Measurements from ENCODE around the gene CDX1. TPM values are rescaled to one million over a fixed set of nuclear protein-coding genes. Genes with fewer than 3 reads are reported as not detected.

CDX1 gene
- total and polyA plus RNA-seq, 2 of the 8 experiments (the other 6 are each of a cell fraction or from before 2014, with no cell fraction given): not detected

GRCh38 chr5:150144246-150144801, 22.3 kb upstream of the CDX1 start:
- Histone ChIP-seq H4K91ac (replicated peaks; ENCODE audit: insufficient read length, low read length) (peak overlapping the region; percentile 61), H3K27me3 (replicated peaks in 1 of 4; ENCODE audit: control insufficient read depth in 3 of 4, extremely low read depth in 1 of 4, insufficient read depth in 3 of 4, low read length in 3 of 4) (no peaks in the 10 kb centered on the region; a peak in 1 of 7 replicates), H3K4ac (replicated peaks; ENCODE audit: insufficient read length, low read depth, low read length) (no peak overlapping the region), H2BK120ac (replicated peaks; ENCODE audit: low read depth, low read length) (no peak overlapping the region), H4K5ac (ENCODE audit: insufficient read length, low read depth, low read length) (no peak overlapping the region), H3K56ac (replicated peaks; ENCODE audit: insufficient read length, low read depth, low read length) (no peak overlapping the region), H3K36me3 (ENCODE audit: control insufficient read depth in 2 of 4, insufficient read depth in 4 of 4, low read length in 3 of 4) (no peaks in the 10 kb centered on the region), H4K8ac (ENCODE audit: extremely low read depth, insufficient read depth, low read length) (no peak overlapping the region), H3K23ac (ENCODE audit: insufficient read length) (no peak overlapping the region), H3K79me1 (ENCODE audit: low read depth, low read length) (no peaks in the 10 kb centered on the region; the same call in 1 of the 2 replicates), H4K20me1 (replicated peaks in 1 of 2; ENCODE audit: control insufficient read depth in 1 of 2, insufficient read depth in 2 of 2, low read length in 2 of 2) (no peaks in the 10 kb centered on the region), H2BK20ac (ENCODE audit: low read length) (no peak overlapping the region), H2BK12ac (ENCODE audit: low read depth, low read length) (peak overlapping the region; percentile 50; the same call in 1 of the 2 replicates), H3K4me2 (ENCODE audit: insufficient read depth in 1 of 2, low read depth in 2 of 2, low read length in 2 of 2) (peak overlapping the region in 1 of 2 experiments; percentile 35; a peak in 1 of 4 replicates), H3K18ac (ENCODE audit: extremely low read depth, low read length) (peak overlapping the region; percentile 19; the same call in 1 of the 2 replicates), H2BK15ac (ENCODE audit: low read length) (0 out of 2 replicates have a peak overlapping the region, but pooled peaks have one; percentile 16), H3K14ac (ENCODE audit: insufficient read length) (no peak overlapping the region), H3K4me3 (ENCODE audit: extremely low read depth in 1 of 4, insufficient read depth in 2 of 4, low read depth in 3 of 4, low read length in 4 of 4) (no peak overlapping the region), H2AK5ac (ENCODE audit: low read depth, low read length) (no peak overlapping the region), H3K79me2 (ENCODE audit: control insufficient read depth in 1 of 2, insufficient read depth in 2 of 2, low read length in 2 of 2) (no peaks in the 10 kb centered on the region), H2BK5ac (ENCODE audit: low read depth, low read length) (peak overlapping the region; percentile 78; the same call in 1 of the 2 replicates), H3K9me3 (ENCODE audit: insufficient read depth in 2 of 2, low read depth in 1 of 2, low read length in 1 of 2) (no peaks in the 10 kb centered on the region), H3K27ac (ENCODE audit: low read depth, low read length) (no peak overlapping the region), H3K23me2 (ENCODE audit: low read depth, low read length) (no peaks in the 10 kb centered on the region), H3K9ac (replicated peaks in 1 of 4; ENCODE audit: extremely low read depth in 1 of 4, low read depth in 3 of 4, low read length in 3 of 4) (no peak overlapping the region), H3K4me1 (replicated peaks in 1 of 4; ENCODE audit: control insufficient read depth in 3 of 4, insufficient read depth in 4 of 4, low read length in 3 of 4) (peaks cover under 1 to 16% (median 9%) of the 10 kb centered on the region in 4 experiments), H2AFZ (ENCODE audit: low read length) (no peak overlapping the region)
- DNase-seq (ENCODE audit: low read depth in 1 of 2, low spot score in 2 of 2) (no peak), FAIRE-seq (no peak)
- ChIA-PET POLR2A (ENCODE audit: partially characterized antibody) (interaction anchor here (1.3 to 1.7 kb wide), 2 partner anchors 12 to 13 kb away, joined by 3 to 6 read pairs; partner anchors contain the start of gene PDGFRB), CTCF (ENCODE audit: partially characterized antibody) (interaction anchor here (1.1 to 13.1 kb wide), 11 partner anchors 9 to 112 kb away, joined by 3 to 188 read pairs (median 5); partner anchors contain the start of gene PDGFRB)
- 63% methylated on average over 6 of the region's 14 CpGs; no CpG with 5 or more reads in 1 of the 2 experiments for WGBS, 2 experiments (ENCODE audit: extremely low coverage in 1 of 2, insufficient coverage in 1 of 2, insufficient read length in 1 of 2, insufficient replicate concordance in 2 of 2, low coverage in 1 of 2, low lambda C conversion rate in 2 of 2, missing lambda C conversion rate in 1 of 2)
- TF ChIP-seq SP2 (IDR thresholded peaks at IDR 0.05; ENCODE audit: low read length) (no peak), CTBP2 (IDR thresholded peaks at IDR 0.05; ENCODE audit: borderline replicate concordance, insufficient read depth, insufficient read length, low read length) (peak; percentile 45)

Measured in H1 (cell line).